ENCODE measurements around the gene PPWD1.

Gene PPWD1

DNA sequence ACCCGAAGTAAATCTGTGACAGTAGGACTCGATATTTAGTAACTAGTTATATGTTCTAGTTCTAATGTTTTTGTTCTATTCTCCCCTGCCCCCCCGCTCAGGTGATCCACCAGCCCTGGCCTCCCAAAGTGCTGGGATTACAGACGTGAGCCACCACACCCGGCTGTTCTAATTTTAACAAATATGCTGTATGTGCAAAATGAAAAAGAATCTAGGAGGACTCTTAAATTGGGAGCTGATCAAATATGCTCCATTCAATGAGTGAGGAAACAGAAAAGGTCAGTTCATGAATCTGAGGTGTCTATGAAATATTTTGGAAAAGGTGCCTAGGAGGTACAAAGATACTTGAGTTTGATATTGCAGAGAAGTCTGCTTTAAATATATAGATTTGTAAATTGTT lies 17.0 kb upstream of the PPWD1 start:
- no peaks in the 10 kb centered on the region for H3K9me2 ChIP-seq (ENCODE audit: low read depth, low read length)
- TF ChIP-seq, protein P1, sequence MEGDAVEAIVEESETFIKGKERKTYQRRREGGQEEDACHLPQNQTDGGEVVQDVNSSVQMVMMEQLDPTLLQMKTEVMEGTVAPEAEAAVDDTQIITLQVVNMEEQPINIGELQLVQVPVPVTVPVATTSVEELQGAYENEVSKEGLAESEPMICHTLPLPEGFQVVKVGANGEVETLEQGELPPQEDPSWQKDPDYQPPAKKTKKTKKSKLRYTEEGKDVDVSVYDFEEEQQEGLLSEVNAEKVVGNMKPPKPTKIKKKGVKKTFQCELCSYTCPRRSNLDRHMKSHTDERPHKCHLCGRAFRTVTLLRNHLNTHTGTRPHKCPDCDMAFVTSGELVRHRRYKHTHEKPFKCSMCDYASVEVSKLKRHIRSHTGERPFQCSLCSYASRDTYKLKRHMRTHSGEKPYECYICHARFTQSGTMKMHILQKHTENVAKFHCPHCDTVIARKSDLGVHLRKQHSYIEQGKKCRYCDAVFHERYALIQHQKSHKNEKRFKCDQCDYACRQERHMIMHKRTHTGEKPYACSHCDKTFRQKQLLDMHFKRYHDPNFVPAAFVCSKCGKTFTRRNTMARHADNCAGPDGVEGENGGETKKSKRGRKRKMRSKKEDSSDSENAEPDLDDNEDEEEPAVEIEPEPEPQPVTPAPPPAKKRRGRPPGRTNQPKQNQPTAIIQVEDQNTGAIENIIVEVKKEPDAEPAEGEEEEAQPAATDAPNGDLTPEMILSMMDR (IDR thresholded peaks at IDR 0.05; ENCODE audit: low read length), result no peak
- TF ChIP-seq EZH2 (IDR thresholded peaks at IDR 0.05; ENCODE audit: borderline replicate concordance, low read length), result no peak
- H3K9ac ChIP-seq (ENCODE audit: low read length), result no peak overlapping the region
- H3K9me3 ChIP-seq (ENCODE audit: low read length), result no peaks in the 10 kb centered on the region
- H2AFZ ChIP-seq (ENCODE audit: low read length), result no peak overlapping the region
- no peak overlapping the region for H3K4me2 ChIP-seq (ENCODE audit: low read length)
- H4K20me1 ChIP-seq (ENCODE audit: insufficient read depth, low read length), result no peaks in the 10 kb centered on the region
- no peak overlapping the region for H3K4me3 ChIP-seq (ENCODE audit: low read depth, low read length, poor library complexity, severe bottlenecking)
- H3K36me3 ChIP-seq (ENCODE audit: insufficient read depth, low read length), result peaks cover 91% of the 10 kb centered on the region
- no peaks in the 10 kb centered on the region for H3F3A ChIP-seq (ENCODE audit: insufficient read depth, low read length)
- no peaks in the 10 kb centered on the region for H3K4me1 ChIP-seq (ENCODE audit: insufficient read depth, low read length, severe bottlenecking)
- H3K79me2 ChIP-seq (ENCODE audit: insufficient read depth, low read length), result no peaks in the 10 kb centered on the region
- H3K27ac ChIP-seq (ENCODE audit: low read depth, low read length, poor library complexity, severe bottlenecking), result no peak overlapping the region
- H3K27me3 ChIP-seq (ENCODE audit: insufficient read depth, low read length), result no peaks in the 10 kb centered on the region

DNA sequence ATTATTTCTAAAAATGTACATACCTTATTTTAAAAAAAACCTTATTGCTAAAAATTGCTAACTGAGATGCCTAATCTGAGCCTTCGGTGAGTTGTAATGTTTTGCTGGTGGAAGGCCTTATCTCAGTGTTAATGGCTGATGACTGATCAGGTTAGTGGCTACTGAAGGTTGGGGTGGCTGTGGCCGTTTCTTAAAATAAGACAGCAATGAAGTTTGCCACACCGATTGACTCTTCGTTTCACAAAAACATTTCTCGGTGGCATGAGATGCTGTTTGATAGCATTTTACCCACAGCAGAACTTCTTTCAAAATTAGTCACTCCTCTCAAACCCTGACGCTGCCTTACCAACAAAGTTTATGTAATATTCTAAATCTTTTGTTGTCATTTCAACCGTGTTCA lies 14.8 kb upstream of the PPWD1 start:
- Histone ChIP-seq H3K27ac (ENCODE audit: low read depth, low read length, poor library complexity, severe bottlenecking) (no peak overlapping the region), H3K27me3 (ENCODE audit: insufficient read depth, low read length) (no peaks in the 10 kb centered on the region), H3K36me3 (ENCODE audit: insufficient read depth, low read length) (peaks cover 83% of the 10 kb centered on the region), H4K20me1 (ENCODE audit: insufficient read depth, low read length) (no peaks in the 10 kb centered on the region), H2AFZ (ENCODE audit: low read length) (no peak overlapping the region), H3K79me2 (ENCODE audit: insufficient read depth, low read length) (no peaks in the 10 kb centered on the region), H3K4me3 (ENCODE audit: low read depth, low read length, poor library complexity, severe bottlenecking) (no peak overlapping the region), H3K9me2 (ENCODE audit: low read depth, low read length) (no peaks in the 10 kb centered on the region), H3K4me1 (ENCODE audit: insufficient read depth, low read length, severe bottlenecking) (no peaks in the 10 kb centered on the region), H3F3A (ENCODE audit: insufficient read depth, low read length) (no peaks in the 10 kb centered on the region), H3K4me2 (ENCODE audit: low read length) (no peak overlapping the region), H3K9ac (ENCODE audit: low read length) (no peak overlapping the region), H3K9me3 (ENCODE audit: low read length) (no peaks in the 10 kb centered on the region)
- TF ChIP-seq EZH2 (IDR thresholded peaks at IDR 0.05; ENCODE audit: borderline replicate concordance, low read length), result no peak
- TF ChIP-seq, protein P1 (IDR thresholded peaks at IDR 0.05; ENCODE audit: low read length), result no peak

DNA sequence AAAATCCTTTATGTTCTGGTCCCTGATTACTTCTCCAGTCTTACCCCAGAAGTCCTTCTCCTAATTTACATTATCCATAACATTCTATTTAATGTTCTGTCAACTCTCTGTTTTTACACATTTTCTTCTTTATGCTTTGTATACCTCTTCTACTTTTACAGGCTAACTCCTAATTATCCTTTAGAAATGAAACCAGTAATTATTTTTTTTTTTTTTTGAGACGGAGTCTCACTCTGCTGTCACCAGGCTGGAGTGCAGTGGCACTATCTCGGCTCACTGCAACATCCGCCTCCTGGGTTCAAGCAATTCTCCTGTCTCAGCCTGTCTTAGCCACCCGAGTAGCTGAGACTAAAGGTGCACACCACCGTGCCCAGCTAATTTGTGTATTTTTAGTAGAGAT lies 9.2 kb upstream of the PPWD1 start:
- no peak overlapping the region for H3K9ac ChIP-seq (ENCODE audit: low read length)
- no peaks in the 10 kb centered on the region for H3F3A ChIP-seq (ENCODE audit: insufficient read depth, low read length)
- no peak overlapping the region for H2AFZ ChIP-seq (ENCODE audit: low read length)
- TF ChIP-seq, protein P1 (IDR thresholded peaks at IDR 0.05; ENCODE audit: low read length), result no peak
- TF ChIP-seq EZH2 (IDR thresholded peaks at IDR 0.05; ENCODE audit: borderline replicate concordance, low read length), result no peak
- H3K4me3 ChIP-seq (ENCODE audit: low read depth, low read length, poor library complexity, severe bottlenecking), result no peak overlapping the region
- H4K20me1 ChIP-seq (ENCODE audit: insufficient read depth, low read length), result no peaks in the 10 kb centered on the region
- H3K4me1 ChIP-seq (ENCODE audit: insufficient read depth, low read length, severe bottlenecking), result no peaks in the 10 kb centered on the region
- H3K27me3 ChIP-seq (ENCODE audit: insufficient read depth, low read length), result no peaks in the 10 kb centered on the region
- H3K79me2 ChIP-seq (ENCODE audit: insufficient read depth, low read length), result no peaks in the 10 kb centered on the region
- no peaks in the 10 kb centered on the region for H3K9me3 ChIP-seq (ENCODE audit: low read length)
- H3K36me3 ChIP-seq (ENCODE audit: insufficient read depth, low read length), result peaks cover 72% of the 10 kb centered on the region
- no peak overlapping the region for H3K4me2 ChIP-seq (ENCODE audit: low read length)
- no peaks in the 10 kb centered on the region for H3K9me2 ChIP-seq (ENCODE audit: low read depth, low read length)
- H3K27ac ChIP-seq (ENCODE audit: low read depth, low read length, poor library complexity, severe bottlenecking), result no peak overlapping the region
